Heart left ventricle (tissue), 16 donors: ENCODE results near the gene NUFIP2. TPM values are rescaled to one million over a fixed set of nuclear protein-coding genes. Genes with fewer than 3 reads are reported as not detected.

Experiments used
- ATAC-seq, 4 donors: fragments of 200-7000 bp; cut with Tn5 transposase; one replicate each; pipeline ENCODE4 v1.9.1; 2020 to 2022; ENCODE audit warnings: moderate library complexity in 4 of 4, mild to moderate bottlenecking in 3 of 4, moderate number of reproducible peaks in 1 of 4
- DNase-seq, 5 donors: peaks; one replicate each; pipeline ENCODE4 v3.0.0-alpha.2; 2020
- H3K27ac ChIP-seq, 12 donors: fragments of 200-600 bp; sonication (generic) in 4 of 12; one replicate each; pipeline versions ENCODE4 v1.5.0 to v1.8.0; 2016 to 2022; ENCODE audit warnings: mild to moderate bottlenecking in 2 of 12
- H3K27me3 ChIP-seq, 9 donors: fragments of 200-600 bp; sonication (generic) in 2 of 9; one replicate each; pipeline versions ENCODE4 v1.5.1 to v1.8.0; 2016 to 2022; ENCODE audit warnings: mild to moderate bottlenecking in 3 of 9
- H3K36me3 ChIP-seq, 9 donors: fragments of 200-600 bp; sonication (generic) in 2 of 9; one replicate each; pipeline versions ENCODE4 v1.5.0 to v1.8.0; 2018 to 2022; ENCODE audit warnings: mild to moderate bottlenecking in 2 of 9
- H3K4me1 ChIP-seq, 12 donors: fragments of 200-600 bp; sonication (generic) in 4 of 12; one replicate each; pipeline versions ENCODE4 v1.5.0 to v1.8.0; 2016 to 2022; ENCODE audit warnings: mild to moderate bottlenecking in 3 of 12
- H3K4me3 ChIP-seq, 12 donors: fragments of 200-600 bp; sonication (generic) in 4 of 12; one replicate each; pipeline versions ENCODE4 v1.5.0 to v1.8.0; 2017 to 2022; ENCODE audit warnings: mild to moderate bottlenecking in 9 of 12, moderate library complexity in 4 of 12
- H3K9me3 ChIP-seq, 12 donors: fragments of 200-600 bp; sonication (generic) in 4 of 12; one replicate each; pipeline versions ENCODE4 v1.5.0 to v1.8.0; 2016 to 2022; ENCODE audit warnings: mild to moderate bottlenecking in 1 of 12
- POLR2A ChIP-seq, 2 donors: fragments of 450-650 bp; IDR thresholded peaks; one replicate each; pipeline ENCODE4 v1.6.1; 2017; ENCODE audit warnings: antibody characterized with exemption in 2 of 2, mild to moderate bottlenecking in 2 of 2, moderate library complexity in 2 of 2
- WGBS, 4 donors: extraction: QIAGEN DNeasy Blood & Tissue Kit in 2 of 4; methylation state at CpG; one replicate each; pipeline versions ENCODE4 v1.1.5 to v1.1.7; 2013 to 2018; 5-methylcytosine and 5-hydroxymethylcytosine counted together
- intact Hi-C, 10 donors: fragments of 100-400 bp; cut with DNase I; formaldehyde crosslinking; loops; one replicate each; pipeline versions ENCODE4 v1.11.1 to v1.14.2; 2022
- polyA plus RNA-seq, 2 donors: library from polyadenylated mRNA; stranded (reverse); fragments of 200-250 nt; gene quantifications; one replicate each; pipeline ENCODE4 v1.2.3, GENCODE V29; 2013
- total RNA-seq, 9 donors: library from RNA; depleted of rRNA in 2 of 9; stranded (reverse); fragments of >200 nt in 2 of 9; fragmentation: NEBNext Ultra II Directional in 3 of 9; extraction: Animal tissue kit (Norgen Biotek cat#: 25700) in 3 of 9; gene quantifications; one replicate each; pipeline versions ENCODE4 v1.1.0 to v1.2.4, GENCODE V29; 2016 to 2023
- TF ChIP-seq, protein P1 (sequence below), 12 donors: fragments of 200-600 bp; sonication (generic) in 4 of 12; IDR thresholded peaks; one replicate each; pipeline versions ENCODE4 v1.5.0 to v1.8.0; 2018 to 2022; ENCODE audit warnings: antibody characterized with exemption in 12 of 12, mild to moderate bottlenecking in 5 of 12
- donor health status: ischemic (EF 13 %, LVEDD 7.1; RV severe dilation, severe dysfunction).
- donor health status: healthy with polysubstance abuse.
- donor health status: DM: no; HTN: yes; CAD: no.
- donor health status: DM: no; HTN: no; CAD: no.
- donor health status: ischemic (EF 25% LVEDD 6.9; RV normal size, moderate dysfunction).
- donor health status: ischemic (EF 25% LVEDD 5.7; RV mildly dilated, moderate dysfunction).
- donor health status: healthy.
- donor health status: DM: yes; HTN: yes; CAD: no.
- donor health status: ischemic (EF 35%, LVEDD 5.7; RV mildly dilated, moderate dysfunction).
- donor health status: nonischemic (EF 11% LVEDD 7.7; RV severe dilation, severe dysfunction).
- donor health status: DM: yes; HTN: yes; CAD: no.
- donor health status: PGD.
- donor health status: ischemic (EF 29% LVEDD 5.4; RV normal size, mild dysfunction).
- donor health status: nonischemic (EF 23%, LVEDD 6.1; RV moderate dilation, normal function).

The NUFIP2 gene
- total and polyA plus RNA-seq, 11 donors: 8.4 to 51.5 (median 29.9) TPM

DNA sequence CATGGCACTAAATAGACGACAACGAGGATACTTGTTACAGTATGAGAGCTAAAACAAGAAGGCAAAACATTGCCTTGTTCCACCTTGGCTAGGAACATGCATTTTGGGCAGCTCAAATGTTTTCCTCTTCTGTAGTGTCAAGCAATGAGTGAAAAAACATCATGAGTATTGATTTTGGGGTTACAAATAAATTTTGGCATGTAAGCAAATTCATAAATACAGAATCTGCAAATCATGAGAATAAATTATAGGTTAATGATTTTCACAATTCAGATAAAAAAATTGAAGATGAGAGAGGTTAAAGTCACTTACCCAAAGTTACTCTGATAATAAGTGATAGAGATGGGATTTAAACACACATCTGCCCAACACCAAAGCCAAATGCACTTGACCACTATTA is 28.4 kb upstream of the NUFIP2 start:
- Histone ChIP-seq H3K4me1 (no peaks in the 10 kb centered on the region), H3K27ac (no peak overlapping the region), H3K9me3 (no peaks in the 10 kb centered on the region), H3K4me3 (no peak overlapping the region), H3K27me3 (no peaks in the 10 kb centered on the region), H3K36me3 (no peaks in the 10 kb centered on the region)
- 70 to 84% (median 79%) methylated on average over 2 of the region's 2 CpGs for WGBS, 4 donors
- ATAC-seq (no peak), DNase-seq (no peak)
- TF ChIP-seq, protein P1, sequence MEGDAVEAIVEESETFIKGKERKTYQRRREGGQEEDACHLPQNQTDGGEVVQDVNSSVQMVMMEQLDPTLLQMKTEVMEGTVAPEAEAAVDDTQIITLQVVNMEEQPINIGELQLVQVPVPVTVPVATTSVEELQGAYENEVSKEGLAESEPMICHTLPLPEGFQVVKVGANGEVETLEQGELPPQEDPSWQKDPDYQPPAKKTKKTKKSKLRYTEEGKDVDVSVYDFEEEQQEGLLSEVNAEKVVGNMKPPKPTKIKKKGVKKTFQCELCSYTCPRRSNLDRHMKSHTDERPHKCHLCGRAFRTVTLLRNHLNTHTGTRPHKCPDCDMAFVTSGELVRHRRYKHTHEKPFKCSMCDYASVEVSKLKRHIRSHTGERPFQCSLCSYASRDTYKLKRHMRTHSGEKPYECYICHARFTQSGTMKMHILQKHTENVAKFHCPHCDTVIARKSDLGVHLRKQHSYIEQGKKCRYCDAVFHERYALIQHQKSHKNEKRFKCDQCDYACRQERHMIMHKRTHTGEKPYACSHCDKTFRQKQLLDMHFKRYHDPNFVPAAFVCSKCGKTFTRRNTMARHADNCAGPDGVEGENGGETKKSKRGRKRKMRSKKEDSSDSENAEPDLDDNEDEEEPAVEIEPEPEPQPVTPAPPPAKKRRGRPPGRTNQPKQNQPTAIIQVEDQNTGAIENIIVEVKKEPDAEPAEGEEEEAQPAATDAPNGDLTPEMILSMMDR (IDR thresholded peaks at IDR 0.05): no peak
- no peak for TF ChIP-seq POLR2A (IDR thresholded peaks at IDR 0.05)
- intact Hi-C loops: no loop called here

DNA sequence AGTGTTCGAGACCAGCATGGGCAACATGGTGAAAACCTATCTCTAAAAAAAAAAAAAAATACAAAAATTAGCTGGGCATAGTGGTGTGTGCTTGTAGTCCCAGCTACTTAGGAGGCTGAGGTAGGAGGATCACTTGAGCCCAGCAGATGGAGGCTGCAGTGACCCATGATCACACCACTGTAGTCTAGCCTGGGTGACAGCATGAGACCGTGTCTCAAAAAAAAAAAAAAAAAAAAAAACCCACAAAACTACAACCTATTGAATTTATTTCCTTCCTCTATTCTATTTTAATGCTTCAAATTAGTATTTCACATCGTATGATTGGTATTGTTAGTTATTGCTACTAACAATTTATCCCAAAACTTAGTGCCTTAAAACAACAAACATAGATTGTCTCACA is 9.4 kb upstream of the NUFIP2 start:
- Histone ChIP-seq H3K27me3 (no peaks in the 10 kb centered on the region), H3K4me3 (no peak overlapping the region), H3K9me3 (no peaks in the 10 kb centered on the region), H3K36me3 (no peaks in the 10 kb centered on the region), H3K4me1 (no peaks in the 10 kb centered on the region), H3K27ac (no peak overlapping the region)
- WGBS, 4 donors: 60 to 76% (median 71%) methylated on average over 3 of the region's 3 CpGs
- intact Hi-C loops: no loop called here
- DNase-seq (no peak), ATAC-seq (no peak)
- TF ChIP-seq, protein P1 (IDR thresholded peaks at IDR 0.05): no peak
- no peak for TF ChIP-seq POLR2A (IDR thresholded peaks at IDR 0.05)

DNA sequence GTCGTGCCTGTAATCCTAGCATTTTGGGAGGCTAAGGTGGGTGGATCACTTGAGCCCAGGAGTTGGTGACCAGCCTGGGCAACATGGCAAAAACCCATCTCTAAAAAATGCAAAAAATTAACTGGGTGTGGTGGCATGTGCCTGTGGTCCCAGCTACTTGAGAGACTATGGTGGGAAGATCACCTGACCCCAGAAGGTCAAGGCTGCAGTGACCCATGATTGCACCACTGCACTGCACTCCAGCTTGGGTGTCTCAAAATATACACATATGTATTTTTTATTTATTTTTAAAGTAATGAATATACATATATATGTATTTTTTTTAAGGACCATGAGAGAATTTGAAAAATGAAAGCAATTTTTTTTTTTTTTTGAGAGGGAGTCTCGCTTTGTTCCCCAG is 5.1 kb upstream of the NUFIP2 start:
- WGBS, 4 donors: 85 to 95% (median 94%) methylated on average over 2 of the region's 2 CpGs
- DNase-seq (no peak), ATAC-seq (no peak)
- Histone ChIP-seq H3K4me1 (peaks cover 0 to 7% (median 0%) of the 10 kb centered on the region in 12 donors), H3K4me3 (no peak overlapping the region), H3K36me3 (no peaks in the 10 kb centered on the region), H3K27ac (no peak overlapping the region), H3K9me3 (no peaks in the 10 kb centered on the region), H3K27me3 (no peaks in the 10 kb centered on the region)
- TF ChIP-seq, protein P1 (IDR thresholded peaks at IDR 0.05): no peak
- TF ChIP-seq POLR2A (IDR thresholded peaks at IDR 0.05): no peak
- intact Hi-C loops: loop anchor here in 1 of 10 donors (10.0 kb wide), 2 partner anchors 354 to 574 kb away; partner anchors contain the start of genes NEK8 and TLCD1

DNA sequence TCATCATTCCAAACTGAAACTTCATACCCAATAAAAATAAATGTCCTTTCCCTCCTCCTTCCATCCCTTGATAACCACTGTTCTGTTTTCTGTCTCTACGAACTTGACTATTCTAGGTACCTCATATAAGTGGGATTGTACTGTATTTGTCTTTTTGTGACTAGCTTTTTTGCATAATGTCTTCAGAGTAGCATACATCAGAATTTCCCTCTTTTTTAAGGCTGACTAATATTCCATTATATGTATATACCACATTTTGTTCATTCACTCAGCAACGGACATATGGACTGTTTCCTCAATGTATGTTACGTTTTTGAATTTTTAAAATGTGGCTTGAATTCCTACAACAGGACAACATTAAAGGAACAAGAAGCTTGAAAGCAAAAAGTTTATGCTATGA is 1.5 kb upstream of the NUFIP2 start:
- Histone ChIP-seq H3K36me3 (peaks cover 0 to 5% (median 0%) of the 10 kb centered on the region in 9 donors), H3K27me3 (no peaks in the 10 kb centered on the region), H3K4me1 (peaks cover 1 to 25% (median 16%) of the 10 kb centered on the region in 12 donors), H3K27ac (peak overlapping the region in 3 of 12 donors; percentile 92 to 100 (median 99)), H3K4me3 (no peak overlapping the region), H3K9me3 (no peaks in the 10 kb centered on the region)
- ATAC-seq: no peak
- DNase-seq: no peak
- TF ChIP-seq, protein P1 (IDR thresholded peaks at IDR 0.05): no peak
- TF ChIP-seq POLR2A (IDR thresholded peaks at IDR 0.05): no peak
- 93 to 97% (median 96%) methylated on average over 3 of the region's 3 CpGs for WGBS, 4 donors
- intact Hi-C loops: loop anchor here in 1 of 10 donors (10.0 kb wide), 2 partner anchors 351 to 571 kb away; partner anchors contain the start of genes NEK8 and TLCD1
